K562 (cell line): ENCODE data around the gene CAB39. TPM values are rescaled to one million over a fixed set of nuclear protein-coding genes. Genes with fewer than 3 reads are reported as not detected.

Source experiments
- ATAC-seq: fragments of 200-7000 bp; cut with Tn5 transposase; 3 replicates; pipeline ENCODE4 v1.9.1; 2020; ENCODE audit warnings: moderate library complexity
- BruUV-seq: library from RNA; stranded (reverse); fragments of 400-500 nt; replicated peaks from 2 replicates; lab custom pipeline; 2021; lab: Mats Ljungman, UMichigan
- CTCF ChIA-PET: fragments of 300-600 bp; formaldehyde crosslinking; extraction: SDS; loops from one replicate; lab custom pipeline; 2021; ENCODE audit warnings: low intra/inter-chr PET ratio; lab: Yijun Ruan, JAX
- POLR2A ChIA-PET: fragments of 300-600, 350-650 bp; sonication (Branson Sonifier 250); formaldehyde crosslinking; extraction: SDS; loops from one replicate; lab custom pipeline; 2021; ENCODE audit warnings: antibody characterized with exemption, inconsistent platforms; lab: Yijun Ruan, JAX
- DNase-seq, 4 experiments: peaks; one replicate each; pipeline versions ENCODE4 v3.0.0 to v3.0.0-alpha.2; 2011 to 2018; ENCODE audit warnings: low spot score in 3 of 4, mixed read lengths in 3 of 4; ENCODE audit errors: extremely low read depth in 1 of 4
- FAIRE-seq: peaks from 2 replicates; lab custom pipeline; 2011; peaks lifted over from hg19 to GRCh38; lab: Jason Lieb, UNC
- H2AFZ ChIP-seq: 2 replicates; pipeline ENCODE4 v1.6.0; 2011; ENCODE audit warnings: low read depth, low read length, control low read depth, inconsistent platforms
- H3K27ac ChIP-seq: fragments of 200-600 bp; 3 replicates; pipeline ENCODE4 v1.8.0; 2011; ENCODE audit warnings: low read depth, mild to moderate bottlenecking, control low read depth, inconsistent platforms, low read length, moderate library complexity, mixed read lengths; ENCODE audit errors: extremely low read depth
- H3K27me3 ChIP-seq, 2 experiments: fragments of 300-600 bp in 1 of 2; 2 replicates in 1 of 2; 3 replicates in 1 of 2; pipeline versions ENCODE4 v1.6.0 to v1.8.0; 2011; ENCODE audit warnings: inconsistent platforms in 2 of 2, low read length in 2 of 2, mild to moderate bottlenecking in 1 of 2, mixed read lengths in 1 of 2, moderate library complexity in 1 of 2; ENCODE audit not compliant: control insufficient read depth in 2 of 2, insufficient read depth in 2 of 2
- H3K36me3 ChIP-seq: fragments of 300-600 bp; 3 replicates; pipeline ENCODE4 v1.8.0; 2011; ENCODE audit warnings: mild to moderate bottlenecking, low read length, inconsistent platforms; ENCODE audit not compliant: control insufficient read depth, insufficient read depth
- H3K4me1 ChIP-seq, 2 experiments: fragments of 200-600 bp in 1 of 2; replicated peaks in 1 of 2; 2 replicates in 1 of 2; 3 replicates in 1 of 2; pipeline versions ENCODE4 v1.5.1 to v1.8.0; 2011; ENCODE audit warnings: inconsistent platforms in 2 of 2, low read length in 2 of 2, mild to moderate bottlenecking in 1 of 2, mixed read lengths in 1 of 2, moderate library complexity in 1 of 2; ENCODE audit not compliant: control insufficient read depth in 2 of 2, insufficient read depth in 2 of 2
- H3K4me2 ChIP-seq: 2 replicates; pipeline ENCODE4 v1.6.1; 2011; ENCODE audit warnings: low read length, control low read depth, inconsistent platforms, mixed read lengths; ENCODE audit not compliant: insufficient read depth
- H3K4me3 ChIP-seq: fragments of 200-600 bp; sonication (generic), shearing (Covaris generic); 2 replicates; pipeline ENCODE4 v1.5.1; 2016; ENCODE audit warnings: control low read depth, inconsistent platforms
- H3K79me2 ChIP-seq: fragments of 200-600 bp; 3 replicates; pipeline ENCODE4 v1.8.0; 2011; ENCODE audit warnings: low read length, inconsistent platforms; ENCODE audit not compliant: control insufficient read depth, insufficient read depth
- H3K9ac ChIP-seq, 2 experiments: 2 replicates each; pipeline versions ENCODE4 v1.6.0 to v1.6.1; 2011; ENCODE audit warnings: low read depth in 2 of 2, low read length in 2 of 2, control low read depth in 1 of 2, inconsistent platforms in 1 of 2, mild to moderate bottlenecking in 1 of 2, mixed read lengths in 1 of 2; ENCODE audit not compliant: insufficient read depth in 1 of 2
- H3K9me1 ChIP-seq: one replicate; pipeline ENCODE4 v1.6.0; 2011; ENCODE audit warnings: inconsistent platforms, mild to moderate bottlenecking, low read length, moderate library complexity; ENCODE audit not compliant: control insufficient read depth, insufficient read depth
- H3K9me3 ChIP-seq: replicated peaks from 2 replicates; pipeline ENCODE4 v1.5.1; 2011; ENCODE audit warnings: low read depth, low read length, inconsistent platforms; ENCODE audit not compliant: control insufficient read depth, insufficient read depth
- H4K20me1 ChIP-seq: replicated peaks from 2 replicates; pipeline ENCODE4 v1.6.1; 2011; ENCODE audit warnings: low read length, inconsistent platforms, mixed read lengths; ENCODE audit not compliant: control insufficient read depth, insufficient read depth
- CXXC5 ChIP-seq: fragments of 250-450 bp; sonication (Bioruptor Pico); IDR thresholded peaks from 2 replicates; pipeline ENCODE4 v1.8.0; 2022; ENCODE audit warnings: inconsistent platforms, mild to moderate bottlenecking, moderate library complexity
- ELK3 ChIP-seq: fragments of 450-650 bp; formaldehyde crosslinking; IDR thresholded peaks from 2 replicates; pipeline ENCODE4 v1.4.0; 2020; ENCODE audit warnings: mild to moderate bottlenecking
- EWSR1 ChIP-seq: fragments of 450-650 bp; IDR thresholded peaks from 2 replicates; pipeline ENCODE4 v1.6.1; 2018; ENCODE audit warnings: borderline replicate concordance, mild to moderate bottlenecking, low read depth, moderate library complexity; ENCODE audit not compliant: partially characterized antibody
- FOXO4 ChIP-seq: fragments of 450-650 bp; formaldehyde crosslinking; IDR thresholded peaks from 2 replicates; pipeline ENCODE4 v1.4.0; 2020; ENCODE audit warnings: mild to moderate bottlenecking, moderate library complexity
- ILF3 ChIP-seq: fragments of 450-650 bp; IDR thresholded peaks from 2 replicates; pipeline ENCODE4 v1.6.1; 2018; ENCODE audit warnings: antibody characterized with exemption, mild to moderate bottlenecking, moderate library complexity, borderline replicate concordance
- KAT7 ChIP-seq: sonication (generic); formaldehyde crosslinking; IDR thresholded peaks from 2 replicates; pipeline ENCODE4 v1.8.0; 2022; ENCODE audit warnings: missing genetic modification reagents, mild to moderate bottlenecking, borderline replicate concordance
- PML ChIP-seq: IDR thresholded peaks from 2 replicates; pipeline ENCODE4 v1.6.1; 2012; ENCODE audit warnings: low read length, inconsistent platforms
- RNF2 ChIP-seq: sonication (generic); IDR thresholded peaks from 2 replicates; pipeline ENCODE4 v1.6.1; 2016
- SLC30A9 ChIP-seq: fragments of 250-450 bp; sonication (Bioruptor Pico); IDR thresholded peaks from 2 replicates; pipeline ENCODE4 v1.8.0; 2022; ENCODE audit warnings: mild to moderate bottlenecking, moderate library complexity
- SMAD2 ChIP-seq: fragments of 150-350 bp; IDR thresholded peaks from 2 replicates; pipeline ENCODE4 v1.6.1; 2014; ENCODE audit warnings: low read depth, mild to moderate bottlenecking, low read length
- SPI1 ChIP-seq: IDR thresholded peaks from 2 replicates; pipeline ENCODE4 v1.6.1; 2011; ENCODE audit warnings: low read depth, low read length, control low read depth, borderline replicate concordance
- STAT5A ChIP-seq: IDR thresholded peaks from 2 replicates; pipeline ENCODE4 v1.6.1; 2012; ENCODE audit warnings: low read length, inconsistent platforms, borderline replicate concordance
- TARDBP ChIP-seq: fragments of 450-650 bp; IDR thresholded peaks from 2 replicates; pipeline ENCODE4 v1.6.1; 2016
- TFAP4 ChIP-seq: sonication (generic); formaldehyde crosslinking; IDR thresholded peaks from 2 replicates; pipeline ENCODE4 v1.8.0; 2022; ENCODE audit warnings: missing genetic modification reagents, mild to moderate bottlenecking, moderate library complexity, borderline replicate concordance
- ZFP1 ChIP-seq: fragments of 450-650 bp; formaldehyde crosslinking; IDR thresholded peaks from 2 replicates; pipeline ENCODE4 v1.4.0; 2020; ENCODE audit warnings: mild to moderate bottlenecking, mixed read lengths
- ZSCAN29 ChIP-seq: fragments of 450-650 bp; IDR thresholded peaks from 2 replicates; pipeline ENCODE4 v1.6.1; 2017
- WGBS: fragments of 100-300 bp; shearing (Covaris generic); methylation state at CpG from one replicate; pipeline ENCODE4 v1.1.6; 2016; ENCODE audit warnings: low coverage, mixed read lengths; ENCODE audit not compliant: insufficient coverage; ENCODE audit errors: missing lambda C conversion rate; 5-methylcytosine and 5-hydroxymethylcytosine counted together
- in situ Hi-C: fragments of 300-500 bp; cut with MboI; formaldehyde crosslinking; loops from 4 replicates; pipeline ENCODE4 v1.15.0; 2018; ENCODE audit warnings: inconsistent platforms, mixed read lengths
- intact Hi-C: fragments of 100-400 bp; cut with micrococcal nuclease; formaldehyde crosslinking; loops from 2 replicates; pipeline ENCODE4 v1.14.2; 2022
- polyA plus RNA-seq, 8 experiments: library from polyadenylated mRNA; depleted of rRNA in 4 of 8; stranded (reverse) in 5 of 8; unstranded in 3 of 8; fragments of >200 nt; fragmentation: Nextera tagmentation in 2 of 8; fragmentation: Illumina TruSeq in 1 of 8; extraction: Ambion mirVana in 2 of 8; extraction: Trizol in 1 of 8; gene quantifications; 2 replicates each; pipeline versions ENCODE4 v1.2.1 to v1.2.3, GENCODE V29; 2011 to 2014; ENCODE audit warnings: inconsistent platforms in 1 of 8, missing spikeins in 1 of 8
- total RNA-seq, 7 experiments: library from RNA; depleted of rRNA in 6 of 7; stranded (reverse); fragments of >200 nt in 6 of 7; fragmentation: Illumina TruSeq in 2 of 7; extraction: Trizol in 2 of 7; gene quantifications; 2 replicates each; pipeline versions ENCODE4 v1.2.1 to v1.2.3, GENCODE V29; 2011 to 2021; ENCODE audit warnings: low replicate concordance in 1 of 7

The CAB39 gene
- total and polyA plus RNA-seq, 9 of the 15 experiments (the other 6 are each of a cell fraction or from before 2014, with no cell fraction given) = 27.2 to 94.4 (median 70.1) TPM

DNA sequence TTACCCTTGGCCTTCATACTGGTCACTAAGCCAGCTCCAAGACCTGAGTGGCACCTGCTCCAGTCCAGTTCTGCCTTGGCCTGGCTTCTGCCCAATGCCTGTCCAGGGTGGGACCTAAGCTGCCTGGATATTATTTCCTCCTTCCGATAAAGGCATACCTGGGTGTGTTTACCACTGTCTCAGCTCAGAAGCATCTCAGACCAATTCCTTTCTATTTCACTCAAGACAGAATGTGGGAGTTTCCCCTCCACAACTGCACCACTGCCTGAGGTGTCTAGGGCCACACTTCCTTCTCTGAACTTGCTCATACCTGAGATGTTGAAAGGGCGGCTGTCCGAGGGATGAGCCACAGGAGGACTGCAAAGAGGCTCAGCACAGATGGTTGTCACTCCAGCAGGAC is 18.4 kb upstream of the CAB39 start:
- no peak overlapping the region for H3K27ac ChIP-seq
- H3K4me2 ChIP-seq = no peak overlapping the region
- in situ Hi-C loops = no loop called here
- FAIRE-seq = no peak
- H3K9ac ChIP-seq = peak overlapping the region in 1 of 2 experiments; percentile 28; a peak in 1 of 4 replicates
- no peaks in the 10 kb centered on the region; a peak in 2 of 5 replicates for H3K4me1 ChIP-seq
- H3K79me2 ChIP-seq = no peaks in the 10 kb centered on the region
- TF ChIP-seq PML (no peak), SPI1 (no peak), ZSCAN29 (no peak), ILF3 (no peak), RNF2 (no peak), EWSR1 (no peak), ELK3 (CRISPR knock-in tag) (no peak), CXXC5 (CRISPR knock-in tag) (no peak), TFAP4 (no peak), STAT5A (no peak), SLC30A9 (CRISPR knock-in tag) (no peak), TARDBP (no peak), ZFP1 (CRISPR knock-in tag) (no peak), FOXO4 (CRISPR knock-in tag) (no peak), KAT7 (CRISPR knock-in tag) (no peak), SMAD2 (no peak)
- ATAC-seq = no peak
- BruUV-seq = no TSS peak
- no peaks in the 10 kb centered on the region for H4K20me1 ChIP-seq
- no peaks in the 10 kb centered on the region for H3K27me3 ChIP-seq
- H3K36me3 ChIP-seq = no peaks in the 10 kb centered on the region
- H3K4me3 ChIP-seq = no peak overlapping the region
- no peak for DNase-seq
- intact Hi-C loops = no loop called here
- H3K9me3 ChIP-seq = no peaks in the 10 kb centered on the region
- H2AFZ ChIP-seq = no peak overlapping the region
- WGBS = no CpG with 5 or more reads among the region's 3 CpGs
- H3K9me1 ChIP-seq = no peaks in the 10 kb centered on the region
- ChIA-PET POLR2A (interaction anchor here (1.1 kb wide), 1 partner anchor 20 kb away, joined by 4 read pairs; no protein-coding TSS in a partner anchor), CTCF (no interaction called here)
